ENCODE measurements around the gene ASXL1.
"Not testable (repeated sequence)": the region's sequence is repeated elsewhere in the genome, so short reads cannot be mapped to it uniquely, and the experiment has no call there.

Gene ASXL1

DNA sequence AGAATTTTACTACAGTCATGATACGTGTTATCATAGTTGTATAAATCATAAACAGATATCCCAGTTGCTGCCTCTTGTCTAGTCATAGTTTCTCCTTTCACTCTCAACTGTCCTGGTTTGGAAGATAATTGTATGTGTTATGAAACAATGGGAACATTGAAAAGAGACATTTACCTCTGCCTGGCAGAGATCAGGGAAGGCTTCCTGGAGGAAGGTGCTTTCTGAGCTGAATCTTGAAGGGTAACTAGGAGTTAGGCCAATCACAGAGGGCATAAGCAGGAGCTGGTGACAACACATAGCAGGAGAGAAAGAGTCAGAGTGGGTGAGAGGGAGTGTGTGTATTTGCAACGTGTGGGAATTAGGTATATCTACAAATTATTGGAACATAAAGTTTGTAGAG, 5.4 kb downstream of the ASXL1 start:
- no peak for ATAC-seq

GRCh38 chr20:32364554-32365208, 6.5 kb downstream of the ASXL1 start:
- no peak for ATAC-seq

- no peak for ATAC-seq
Observed at GRCh38 chr20:32365564-32365963, 7.4 kb downstream of the ASXL1 start.

DNA sequence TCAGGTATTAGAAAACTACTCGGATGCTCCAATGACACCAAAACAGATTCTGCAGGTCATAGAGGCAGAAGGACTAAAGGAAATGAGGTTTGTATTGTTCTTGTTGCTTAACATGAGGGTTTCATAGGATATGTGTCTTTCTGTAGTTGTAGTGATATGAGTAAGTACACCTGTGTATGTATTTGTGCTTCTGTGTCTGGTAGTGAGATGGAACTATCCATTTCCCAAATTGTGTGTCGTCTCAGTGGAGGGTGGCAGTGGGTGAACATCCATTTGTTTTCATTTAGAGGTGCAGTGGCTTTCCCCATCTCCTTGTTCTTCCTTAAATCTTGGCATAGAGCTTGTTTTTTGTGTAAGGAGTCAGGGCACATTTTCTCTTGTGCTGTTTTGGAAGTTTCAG, 8.2 kb downstream of the ASXL1 start:
- peak; percentile 47 to 48 for ATAC-seq

- ATAC-seq = no peak
Observed at GRCh38 chr20:32368323-32368722, 10.2 kb downstream of the ASXL1 start.

GRCh38 chr20:32368925-32369324, 10.8 kb downstream of the ASXL1 start:
- peak in 1 of 2 donors; percentile 24 for ATAC-seq

GRCh38 chr20:32370897-32371296, 12.8 kb downstream of the ASXL1 start:
- no peak for ATAC-seq

DNA sequence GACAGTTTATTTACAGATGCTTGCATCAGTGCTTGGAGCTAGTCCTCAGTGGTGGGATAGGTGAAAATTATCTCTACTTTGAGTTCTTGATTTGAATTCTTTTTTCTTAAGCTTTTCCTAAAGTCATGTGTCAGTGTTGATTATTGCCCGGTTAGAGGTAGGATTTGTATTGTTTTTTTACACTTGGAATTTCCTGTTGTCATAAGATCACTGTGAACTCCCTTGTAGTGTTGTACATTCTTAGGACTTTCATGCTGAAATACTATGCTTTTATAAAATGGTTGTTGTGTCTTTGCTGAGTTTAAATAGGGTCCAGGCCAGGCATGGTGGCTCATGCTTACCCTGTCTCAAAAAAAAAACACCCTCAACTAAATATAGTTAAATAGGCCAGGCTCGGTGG, 20.3 kb downstream of the ASXL1 start:
- ATAC-seq = no peak

GRCh38 chr20:32380037-32380436, 21.9 kb downstream of the ASXL1 start:
- not testable (repeated sequence) for ATAC-seq

- no peak for ATAC-seq
Observed at GRCh38 chr20:32380745-32381144, 22.6 kb downstream of the ASXL1 start.

DNA sequence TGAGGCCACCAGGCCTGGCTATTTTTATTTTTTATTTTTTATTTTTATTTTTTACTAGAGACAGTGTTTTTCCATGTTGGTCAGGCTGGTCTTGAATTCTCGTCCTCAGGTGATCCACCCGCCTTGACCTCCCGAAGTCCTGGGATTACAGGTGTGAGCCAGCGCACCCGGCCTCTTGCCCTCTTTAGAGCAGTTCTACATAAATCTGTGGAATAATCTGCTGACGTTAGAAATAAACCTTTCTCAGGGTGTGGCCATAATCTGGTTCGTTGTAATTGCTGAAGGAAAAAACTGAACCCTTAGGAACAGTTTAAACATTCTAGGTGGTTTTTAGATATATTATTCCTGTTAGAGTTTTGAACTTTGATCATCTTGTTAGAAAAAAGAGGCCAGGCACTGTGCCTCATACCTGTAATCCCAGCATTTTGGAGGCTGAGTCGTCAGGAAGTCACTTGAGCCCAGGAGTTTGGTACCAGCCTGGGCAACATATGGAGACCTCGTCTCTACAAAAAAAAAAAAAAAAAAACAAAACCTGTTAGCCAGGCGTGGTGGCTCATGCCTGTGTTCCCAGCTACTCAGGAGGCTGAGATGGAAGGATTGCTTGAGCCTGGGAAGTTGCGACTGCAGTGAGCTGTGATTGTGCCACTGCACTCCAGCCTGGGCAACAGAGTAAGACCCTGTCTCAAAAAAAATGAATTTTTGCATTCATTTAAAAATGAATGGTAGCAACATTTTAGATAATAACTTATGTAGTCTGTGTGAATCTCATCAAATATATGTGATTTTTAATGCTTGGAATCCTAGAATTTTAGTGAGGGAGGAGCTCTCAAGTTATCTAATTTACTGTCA, 24.2 kb downstream of the ASXL1 start:
- ATAC-seq = no peak

GRCh38 chr20:32383441-32383840, 25.3 kb downstream of the ASXL1 start:
- ATAC-seq = not testable (repeated sequence)

- no peak for ATAC-seq
Observed at GRCh38 chr20:32385541-32385940, 27.4 kb downstream of the ASXL1 start.

DNA sequence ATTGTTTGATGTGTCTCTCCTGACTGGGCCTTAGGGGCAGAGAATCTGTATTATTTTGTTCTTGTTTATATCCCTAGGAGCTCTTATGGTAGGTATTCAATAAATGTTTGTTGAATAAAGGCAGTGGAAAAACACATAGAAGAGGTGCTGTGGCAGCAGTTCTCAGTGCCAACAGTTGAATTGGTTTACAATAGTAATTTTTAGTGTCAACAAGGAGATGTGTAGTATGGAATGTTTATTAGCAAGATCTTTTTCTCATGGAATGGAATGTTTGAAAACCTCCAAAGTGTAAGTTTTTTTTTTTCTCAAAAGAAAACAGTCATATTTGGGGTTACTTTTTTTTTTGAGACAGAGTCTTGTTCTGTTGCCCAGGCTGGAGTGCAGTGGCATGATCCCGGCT, 28.0 kb downstream of the ASXL1 start:
- ATAC-seq = no peak

DNA sequence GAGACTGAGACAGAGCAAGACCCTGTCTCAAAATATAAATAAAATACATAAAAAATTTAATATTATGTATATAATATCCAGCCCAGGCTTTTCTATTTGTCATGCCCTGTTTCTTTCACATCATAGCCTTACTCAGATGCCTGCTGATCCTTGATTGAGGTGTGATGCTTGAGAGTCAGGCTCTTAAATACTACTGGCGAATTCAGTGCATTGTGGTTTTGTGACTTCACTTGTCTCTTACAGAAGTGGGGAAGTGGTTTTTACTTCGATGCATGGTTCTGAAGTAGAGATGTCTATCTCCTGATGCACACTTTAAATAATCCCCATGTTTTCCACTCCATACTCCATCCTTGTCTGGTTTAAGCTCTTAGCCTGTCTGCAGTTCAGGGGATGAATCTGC, 29.1 kb downstream of the ASXL1 start:
- ATAC-seq = peak; percentile 94 to 95

- ATAC-seq = no peak
Observed at GRCh38 chr20:32391003-32391402, 32.9 kb downstream of the ASXL1 start.

DNA sequence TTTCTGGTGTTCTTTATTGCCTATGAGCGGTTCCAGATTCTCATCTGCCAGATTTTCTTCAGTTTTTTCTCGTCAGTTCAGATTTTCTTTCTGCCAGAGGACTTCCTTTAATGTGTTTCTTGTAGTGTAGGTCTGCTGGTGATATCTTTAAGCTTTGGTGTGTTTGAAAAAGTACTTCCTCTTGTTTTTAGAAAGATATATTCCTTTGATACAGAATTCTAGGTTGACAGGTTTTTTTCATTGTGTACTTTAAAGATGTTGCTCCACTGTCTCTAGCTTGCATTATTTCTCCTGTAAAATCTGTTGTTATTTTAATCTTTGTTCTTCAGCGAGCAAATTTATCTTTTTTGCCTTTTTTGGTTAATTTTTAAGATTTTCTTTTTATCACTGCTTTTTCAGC, 36.9 kb downstream of the ASXL1 start:
- no peak for ATAC-seq

DNA sequence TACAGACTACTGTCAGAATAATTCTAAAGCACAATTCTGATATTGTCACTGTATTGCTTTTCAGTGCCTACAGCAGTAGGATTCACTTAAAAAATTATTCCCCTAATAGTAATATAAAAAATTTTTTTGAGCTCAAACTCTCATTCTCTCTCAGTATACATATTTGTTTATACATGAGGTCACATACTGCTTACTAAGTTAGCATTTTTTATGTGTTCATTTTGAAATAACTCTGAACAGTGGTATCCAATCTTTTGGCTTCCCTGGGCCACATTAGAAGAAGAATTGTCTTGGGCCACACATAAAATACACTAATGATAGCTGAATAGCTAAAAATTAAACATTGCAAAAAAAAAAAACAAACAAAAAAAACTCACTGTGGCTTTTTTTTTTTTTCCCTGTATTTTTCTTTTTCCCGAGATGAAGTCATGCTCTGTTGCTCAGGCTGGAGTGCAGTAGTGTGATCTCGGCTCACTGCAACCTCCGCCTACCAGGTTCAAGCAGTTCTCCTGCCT, 38.6 kb downstream of the ASXL1 start:
- ATAC-seq = no peak

- ATAC-seq = no peak
Observed at GRCh38 chr20:32397567-32398084, 39.5 kb downstream of the ASXL1 start.

GRCh38 chr20:32400476-32400875, 42.3 kb downstream of the ASXL1 start:
- ATAC-seq = no peak

- no peak for ATAC-seq
Observed at GRCh38 chr20:32404017-32404416, 45.9 kb downstream of the ASXL1 start.

DNA sequence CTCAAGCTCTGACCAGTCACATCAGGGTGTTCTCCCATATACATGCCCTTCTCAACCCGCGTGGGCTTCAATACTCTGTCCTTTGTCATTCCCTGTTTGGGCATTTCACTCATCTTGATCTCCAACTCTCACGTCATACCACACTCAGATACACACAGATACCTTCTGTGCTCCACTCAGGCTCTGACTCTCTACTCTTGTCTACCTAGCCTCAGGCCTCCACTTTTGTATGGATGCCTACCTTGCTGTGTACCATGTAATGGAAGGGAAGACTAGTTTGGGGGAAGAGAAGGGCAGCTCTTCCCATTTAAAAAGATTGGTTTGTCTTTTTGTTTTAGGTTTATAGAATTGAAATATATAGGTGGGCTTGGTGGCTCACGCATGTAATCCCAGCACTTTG, 48.6 kb downstream of the ASXL1 start:
- ATAC-seq = no peak

DNA sequence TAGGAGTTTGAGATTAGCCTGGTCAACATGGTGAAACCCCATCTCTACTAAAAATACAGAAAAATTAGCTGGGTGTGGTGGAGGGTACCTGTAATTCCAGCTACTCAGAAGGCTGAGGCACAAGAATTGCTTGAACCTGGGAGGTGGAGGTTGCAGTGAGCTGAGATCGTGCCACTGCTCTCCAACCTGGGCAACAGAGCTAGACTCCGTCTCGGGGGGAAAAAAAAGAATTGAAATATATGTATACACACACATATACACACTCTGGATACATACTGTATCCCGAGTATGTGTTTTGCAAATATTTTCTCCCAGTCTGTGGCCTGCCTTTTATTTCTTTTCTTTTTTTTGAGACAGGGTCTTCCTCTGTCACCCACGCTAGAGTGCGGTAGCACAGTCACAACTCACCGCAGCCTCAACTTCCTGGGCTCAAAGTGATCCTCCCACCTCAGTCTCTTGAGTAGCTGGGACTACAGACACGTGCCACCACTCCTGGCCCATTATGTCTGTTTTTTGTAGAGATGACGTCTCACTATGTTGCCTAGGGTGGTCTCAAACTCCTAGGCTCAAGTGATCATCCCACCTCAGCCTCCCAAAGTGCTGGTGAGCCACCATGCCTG, 49.1 kb downstream of the ASXL1 start:
- ATAC-seq = peak; percentile 95 to 97

All from activated CD4-positive, CD25-positive, alpha-beta regulatory T cell treated with anti-CD3 and anti-CD28 coated beads, Interleukin-2, amount 50 U/mL, for 24 hours (primary cell).